Activated T-helper 17 cell treated with anti-CD3 and anti-CD28 coated beads, Interleukin-2, amount 50 U/mL, for 72 hours (primary cell): ENCODE results near the gene CFAP46. TPM values are rescaled to one million over a fixed set of nuclear protein-coding genes. Genes with fewer than 3 reads are reported as not detected.
"Not testable (repeated sequence)": the region's sequence is repeated elsewhere in the genome, so short reads cannot be mapped to it uniquely, and the experiment has no call there.

ENCODE experiments used
- ATAC-seq: fragments of 150-1000 bp; cut with Tn5 transposase; replicated peaks from 2 replicates; pipeline ENCODE4 v1.10.0; 2021; ENCODE audit warnings: mild to moderate bottlenecking, moderate library complexity
- H3K27ac Mint-ChIP-seq: one replicate; pipeline ENCODE4 v1.8.0; 2022; ENCODE audit warnings: mixed read lengths
- H3K27me3 Mint-ChIP-seq: one replicate; pipeline ENCODE4 v1.8.0; 2022; ENCODE audit warnings: mixed read lengths
- H3K36me3 Mint-ChIP-seq: one replicate; pipeline ENCODE4 v1.8.0; 2022; ENCODE audit warnings: low read depth, mild to moderate bottlenecking, mixed read lengths
- H3K4me1 Mint-ChIP-seq: one replicate; pipeline ENCODE4 v1.8.0; 2022; ENCODE audit warnings: mixed read lengths
- H3K4me3 Mint-ChIP-seq: one replicate; pipeline ENCODE4 v1.8.0; 2022; ENCODE audit warnings: mild to moderate bottlenecking, mixed read lengths
- H3K9me3 Mint-ChIP-seq: one replicate; pipeline ENCODE4 v1.8.0; 2022; ENCODE audit warnings: mixed read lengths
- total RNA-seq, 2 donors: library from RNA; stranded (reverse); gene quantifications; one replicate each; pipeline ENCODE4 v1.2.3, GENCODE V29; 2022

CFAP46 gene
- total RNA-seq, 2 donors from 2014 or later, result not detected

- no peaks in the 10 kb centered on the region for H3K4me1 Mint-ChIP-seq
- H3K27me3 Mint-ChIP-seq, result peaks cover 4% of the 10 kb centered on the region
- peaks cover 47% of the 10 kb centered on the region for H3K36me3 Mint-ChIP-seq
- ATAC-seq, result no peak
- H3K27ac Mint-ChIP-seq, result no peak overlapping the region
- H3K4me3 Mint-ChIP-seq, result no peak overlapping the region
- no peaks in the 10 kb centered on the region for H3K9me3 Mint-ChIP-seq
These were observed 160.8 kb downstream of the CFAP46 start for GRCh38 chr10:132781556-132781955.

GRCh38 chr10:132780356-132780755 is 162.0 kb downstream of the CFAP46 start:
- H3K36me3 Mint-ChIP-seq, result peaks cover 47% of the 10 kb centered on the region
- no peak overlapping the region for H3K4me3 Mint-ChIP-seq
- H3K27me3 Mint-ChIP-seq, result peaks cover 4% of the 10 kb centered on the region

GRCh38 chr10:132779549-132780294 is 162.6 kb downstream of the CFAP46 start:
- H3K4me3 Mint-ChIP-seq, result no peak overlapping the region
- no peak overlapping the region for H3K27ac Mint-ChIP-seq

More at GRCh38 chr10:132780356-132780755, 162.0 kb downstream of the CFAP46 start:
- ATAC-seq, result no peak
- Mint-ChIP-seq H3K9me3 (no peaks in the 10 kb centered on the region), H3K4me1 (no peaks in the 10 kb centered on the region), H3K27ac (no peak overlapping the region)

GRCh38 chr10:132777441-132777840 is 164.9 kb downstream of the CFAP46 start:
- H3K36me3 Mint-ChIP-seq, result peaks cover 34% of the 10 kb centered on the region
- ATAC-seq, result no peak
- no peak overlapping the region for H3K27ac Mint-ChIP-seq
- no peak overlapping the region for H3K4me3 Mint-ChIP-seq
- H3K27me3 Mint-ChIP-seq, result no peaks in the 10 kb centered on the region
- H3K4me1 Mint-ChIP-seq, result no peaks in the 10 kb centered on the region
- no peaks in the 10 kb centered on the region for H3K9me3 Mint-ChIP-seq

More at GRCh38 chr10:132779549-132780294, 162.6 kb downstream of the CFAP46 start:
- H3K27me3 Mint-ChIP-seq, result peaks cover 4% of the 10 kb centered on the region
- no peaks in the 10 kb centered on the region for H3K9me3 Mint-ChIP-seq
- peaks cover 47% of the 10 kb centered on the region for H3K36me3 Mint-ChIP-seq
- no peaks in the 10 kb centered on the region for H3K4me1 Mint-ChIP-seq
- no peak for ATAC-seq

- no peak overlapping the region for H3K4me3 Mint-ChIP-seq
- ATAC-seq, result no peak
- peaks cover 28% of the 10 kb centered on the region for H3K36me3 Mint-ChIP-seq
These were observed 165.5 kb downstream of the CFAP46 start for GRCh38 chr10:132776821-132777220.

GRCh38 chr10:132776186-132776585 is 166.2 kb downstream of the CFAP46 start:
- Mint-ChIP-seq H3K27ac (no peak overlapping the region), H3K27me3 (no peaks in the 10 kb centered on the region), H3K9me3 (no peaks in the 10 kb centered on the region), H3K4me3 (no peak overlapping the region), H3K36me3 (peaks cover 22% of the 10 kb centered on the region), H3K4me1 (no peaks in the 10 kb centered on the region)
- ATAC-seq, result no peak

More at GRCh38 chr10:132776821-132777220, 165.5 kb downstream of the CFAP46 start:
- H3K9me3 Mint-ChIP-seq, result no peaks in the 10 kb centered on the region
- H3K4me1 Mint-ChIP-seq, result no peaks in the 10 kb centered on the region
- H3K27me3 Mint-ChIP-seq, result no peaks in the 10 kb centered on the region
- no peak overlapping the region for H3K27ac Mint-ChIP-seq

GRCh38 chr10:132774902-132775863 is 167.2 kb downstream of the CFAP46 start:
- Mint-ChIP-seq H3K27me3 (no peaks in the 10 kb centered on the region), H3K4me3 (no peak overlapping the region), H3K36me3 (peaks cover 14% of the 10 kb centered on the region), H3K4me1 (no peaks in the 10 kb centered on the region), H3K9me3 (no peaks in the 10 kb centered on the region), H3K27ac (no peak overlapping the region)
- ATAC-seq, result no peak

GRCh38 chr10:132774181-132774901 is 168.0 kb downstream of the CFAP46 start:
- H3K4me3 Mint-ChIP-seq, result no peak overlapping the region
- H3K9me3 Mint-ChIP-seq, result no peaks in the 10 kb centered on the region
- H3K4me1 Mint-ChIP-seq, result no peaks in the 10 kb centered on the region
- H3K27ac Mint-ChIP-seq, result no peak overlapping the region
- no peak for ATAC-seq
- H3K36me3 Mint-ChIP-seq, result peaks cover 6% of the 10 kb centered on the region
- H3K27me3 Mint-ChIP-seq, result no peaks in the 10 kb centered on the region

GRCh38 chr10:132772816-132773215 is 169.6 kb downstream of the CFAP46 start:
- not testable (repeated sequence) for H3K36me3 Mint-ChIP-seq, H3K9me3 Mint-ChIP-seq, H3K27ac Mint-ChIP-seq, H3K27me3 Mint-ChIP-seq, H3K4me1 Mint-ChIP-seq, ATAC-seq, H3K4me3 Mint-ChIP-seq

GRCh38 chr10:132770061-132771021 is 172.0 kb downstream of the CFAP46 start:
- H3K36me3 Mint-ChIP-seq, result no peaks in the 10 kb centered on the region
- peaks cover 4% of the 10 kb centered on the region for H3K4me1 Mint-ChIP-seq
- H3K27ac Mint-ChIP-seq, result no peak overlapping the region
- no peak overlapping the region for H3K4me3 Mint-ChIP-seq
- no peaks in the 10 kb centered on the region for H3K9me3 Mint-ChIP-seq
- H3K27me3 Mint-ChIP-seq, result no peaks in the 10 kb centered on the region
- no peak for ATAC-seq

- Mint-ChIP-seq H3K4me3 (no peak overlapping the region), H3K27ac (no peak overlapping the region), H3K36me3 (no peaks in the 10 kb centered on the region), H3K27me3 (no peaks in the 10 kb centered on the region), H3K9me3 (no peaks in the 10 kb centered on the region), H3K4me1 (peaks cover 8% of the 10 kb centered on the region)
- no peak for ATAC-seq
These were observed 173.8 kb downstream of the CFAP46 start for GRCh38 chr10:132768346-132769248.

- ATAC-seq, result no peak
- H3K36me3 Mint-ChIP-seq, result no peaks in the 10 kb centered on the region
- no peak overlapping the region for H3K4me3 Mint-ChIP-seq
- no peak overlapping the region for H3K27ac Mint-ChIP-seq
- H3K9me3 Mint-ChIP-seq, result no peaks in the 10 kb centered on the region
- peaks cover 17% of the 10 kb centered on the region for H3K4me1 Mint-ChIP-seq
- no peaks in the 10 kb centered on the region for H3K27me3 Mint-ChIP-seq
These were observed 176.1 kb downstream of the CFAP46 start for GRCh38 chr10:132766291-132766690.

GRCh38 chr10:132765435-132765834 is 176.9 kb downstream of the CFAP46 start:
- H3K9me3 Mint-ChIP-seq, result no peaks in the 10 kb centered on the region
- no peaks in the 10 kb centered on the region for H3K36me3 Mint-ChIP-seq
- no peak overlapping the region for H3K27ac Mint-ChIP-seq
- no peak overlapping the region for H3K4me3 Mint-ChIP-seq
- peaks cover 17% of the 10 kb centered on the region for H3K4me1 Mint-ChIP-seq
- ATAC-seq, result no peak
- H3K27me3 Mint-ChIP-seq, result no peaks in the 10 kb centered on the region
